ENCODE data around the gene CLUH.

CLUH gene

DNA sequence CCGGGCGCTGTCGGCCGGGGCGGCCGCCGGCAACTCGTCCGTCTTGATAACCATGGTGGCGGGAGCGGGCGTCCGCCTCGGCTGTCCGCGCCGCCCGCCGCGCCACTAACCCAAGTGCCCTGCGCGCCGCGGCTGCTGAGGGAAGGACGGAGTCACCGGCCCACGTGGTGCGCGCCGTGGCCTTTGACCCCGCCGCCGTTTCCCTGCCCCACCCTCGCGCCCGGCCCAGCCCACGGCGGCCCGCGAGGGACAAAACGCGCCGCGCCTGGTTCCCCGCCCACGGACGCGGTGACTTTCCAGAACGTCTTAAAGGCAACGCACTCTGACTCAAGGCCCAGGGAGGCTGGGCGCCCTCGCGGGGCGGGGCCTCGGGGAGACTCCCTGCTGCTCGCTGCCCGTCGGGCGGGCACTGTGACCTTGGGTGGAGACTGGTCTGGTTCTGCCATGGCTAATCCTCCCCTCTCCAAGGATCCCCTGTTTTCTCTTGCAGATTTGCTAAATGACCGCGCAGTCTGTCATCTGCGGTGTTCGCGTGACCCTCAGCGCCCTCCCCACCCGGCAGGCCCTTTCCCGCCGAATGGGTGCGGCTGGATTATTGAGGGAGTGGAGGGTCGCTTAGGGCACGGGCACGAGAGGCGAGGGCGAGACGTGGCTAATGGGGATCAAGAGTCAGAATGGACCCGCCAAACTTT is at the start of gene CLUH:
TSS of gene CLUH (minus strand) at position 157 of the 692 bp plus-strand sequence. CDS start at position 54, 103 bp downstream.
- peak; percentile 95 for DNase-seq (ENCODE audit: low spot score)

- DNase-seq (ENCODE audit: low spot score), result no peak
These were observed 47.3 kb upstream of the CLUH start for GRCh38 chr17:2758870-2759269.

- no peak for DNase-seq (ENCODE audit: low spot score)
These were observed 44.5 kb upstream of the CLUH start for GRCh38 chr17:2755891-2756724.

- DNase-seq (ENCODE audit: low spot score), result no peak
These were observed 39.9 kb upstream of the CLUH start for GRCh38 chr17:2751491-2751890.

- DNase-seq (ENCODE audit: low spot score), result no peak
These were observed 39.2 kb upstream of the CLUH start for GRCh38 chr17:2750721-2751120.

- DNase-seq (ENCODE audit: low spot score), result peak; percentile 17
These were observed 38.2 kb upstream of the CLUH start for GRCh38 chr17:2749784-2750181.

DNA sequence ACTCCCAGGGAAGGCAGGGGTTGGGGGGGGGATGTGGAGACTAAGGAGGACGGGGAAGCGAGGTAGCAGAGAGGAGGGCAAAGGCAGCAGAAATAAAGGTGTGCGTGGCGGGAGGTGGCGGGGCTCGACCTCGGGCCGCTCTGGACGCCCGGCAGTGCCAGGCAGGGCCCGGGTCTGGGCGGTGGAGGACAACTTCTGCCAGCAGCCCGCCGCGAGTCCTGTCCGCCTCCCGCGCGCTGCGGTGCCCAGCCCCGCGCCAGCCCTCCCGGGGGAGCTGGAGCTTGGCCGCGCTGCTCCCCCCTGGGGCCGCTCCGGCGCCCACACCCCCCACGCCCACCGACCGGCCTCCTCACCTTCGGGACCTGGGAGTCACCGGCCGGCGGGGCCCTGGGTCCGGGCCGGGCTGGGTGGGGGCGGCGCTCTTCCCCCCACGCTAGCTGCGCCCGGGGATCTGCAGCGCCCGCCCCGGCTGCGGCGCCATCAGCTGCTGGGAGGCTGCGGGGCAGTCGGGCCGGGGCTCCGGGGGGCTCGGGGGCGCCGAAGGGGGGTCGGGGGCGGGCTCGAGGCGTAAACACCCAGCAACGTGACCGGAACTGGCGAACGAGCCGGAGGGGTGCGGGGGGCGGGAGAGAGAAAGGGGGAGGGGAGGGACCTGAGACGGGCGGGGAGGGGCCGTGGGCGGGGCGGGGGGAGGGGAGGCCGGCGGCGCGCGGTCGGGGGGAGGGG is 37.7 kb upstream of the CLUH start, which contains the start of gene CCDC92B:
TSS of gene CCDC92B (minus strand) at position 595 of the 726 bp plus-strand sequence. CDS start 14,507 bp downstream, outside the sequence.
- DNase-seq (ENCODE audit: low spot score), result no peak

- DNase-seq (ENCODE audit: low spot score), result peak; percentile 59
These were observed 33.9 kb upstream of the CLUH start for GRCh38 chr17:2745317-2746037.

- DNase-seq (ENCODE audit: low spot score), result no peak
These were observed 26.1 kb upstream of the CLUH start for GRCh38 chr17:2737693-2738092.

DNA sequence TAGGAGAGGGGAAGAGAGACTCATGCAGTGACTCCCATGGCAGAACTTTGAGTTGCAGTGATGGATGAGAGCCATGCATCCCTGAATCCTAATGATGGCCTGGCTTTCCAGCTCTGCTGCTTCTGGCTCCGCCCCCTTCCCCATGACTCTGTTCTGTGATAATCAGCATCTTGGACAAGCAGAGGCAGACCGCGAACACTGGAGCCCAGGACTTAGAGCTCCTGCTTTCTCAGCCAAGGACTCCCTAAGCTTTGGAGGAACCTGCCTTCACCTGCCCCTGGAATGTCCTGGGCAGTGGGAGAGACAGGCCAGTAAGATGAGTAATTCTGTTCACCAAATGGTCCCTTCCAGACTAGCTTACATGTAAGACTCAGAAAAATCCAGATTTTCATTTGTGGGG is 25.4 kb upstream of the CLUH start:
- no peak for DNase-seq (ENCODE audit: low spot score)

GRCh38 chr17:2735896-2736295 is 24.3 kb upstream of the CLUH start:
- DNase-seq (ENCODE audit: low spot score), result no peak

DNA sequence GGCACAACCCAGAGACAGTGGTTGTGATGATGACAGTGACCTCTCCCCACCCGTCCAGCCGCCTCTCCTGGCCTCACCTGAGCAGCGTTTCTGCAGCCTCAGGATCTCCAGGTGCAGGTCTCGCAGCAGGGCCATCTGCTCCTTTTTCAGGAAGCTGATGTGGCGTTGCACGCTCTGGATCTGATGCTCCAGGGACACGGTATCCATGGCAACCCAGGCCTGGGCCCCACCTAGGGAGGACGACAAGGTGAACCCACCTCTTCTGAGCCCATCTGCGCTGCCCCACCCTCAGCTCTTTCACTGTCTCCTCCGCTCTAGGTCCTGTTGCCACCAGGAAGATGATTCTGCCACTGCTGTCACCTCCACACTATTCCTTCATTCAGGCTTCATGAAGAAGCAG is 23.4 kb upstream of the CLUH start:
- DNase-seq (ENCODE audit: low spot score), result no peak

- no peak for DNase-seq (ENCODE audit: low spot score)
These were observed 20.2 kb upstream of the CLUH start for GRCh38 chr17:2731807-2732206.

- no peak for DNase-seq (ENCODE audit: low spot score)
These were observed 19.3 kb upstream of the CLUH start for GRCh38 chr17:2730764-2731353.

- DNase-seq (ENCODE audit: low spot score), result no peak
These were observed 13.2 kb upstream of the CLUH start for GRCh38 chr17:2724784-2725164.

- DNase-seq (ENCODE audit: low spot score), result no peak
These were observed 12.6 kb upstream of the CLUH start for GRCh38 chr17:2723997-2724783.

DNA sequence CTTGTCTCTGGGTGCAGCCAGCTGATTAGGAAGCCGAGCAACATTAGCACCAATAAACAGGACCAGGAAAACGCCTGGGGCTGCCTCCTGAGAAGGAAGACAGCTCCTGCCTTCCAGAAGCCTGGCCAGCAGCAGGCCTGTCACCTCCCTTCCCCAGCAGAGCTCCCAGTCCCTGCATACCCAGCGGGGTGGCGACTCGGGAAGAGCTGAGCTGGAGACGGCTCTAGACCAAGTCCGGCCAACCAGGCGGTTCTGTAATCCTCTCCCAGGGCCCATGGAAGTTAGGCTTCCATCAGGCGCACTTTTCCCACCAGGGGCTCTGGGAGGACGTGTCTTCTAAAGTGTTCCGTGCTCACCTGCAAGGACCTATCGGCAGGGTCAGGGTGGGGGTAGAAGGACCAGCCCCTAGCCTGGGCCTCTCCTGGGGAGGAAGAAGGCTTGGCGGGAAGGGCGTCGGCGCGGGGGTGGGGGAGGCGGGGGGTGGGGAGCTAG is 12.0 kb upstream of the CLUH start:
- DNase-seq (ENCODE audit: low spot score), result no peak

DNA sequence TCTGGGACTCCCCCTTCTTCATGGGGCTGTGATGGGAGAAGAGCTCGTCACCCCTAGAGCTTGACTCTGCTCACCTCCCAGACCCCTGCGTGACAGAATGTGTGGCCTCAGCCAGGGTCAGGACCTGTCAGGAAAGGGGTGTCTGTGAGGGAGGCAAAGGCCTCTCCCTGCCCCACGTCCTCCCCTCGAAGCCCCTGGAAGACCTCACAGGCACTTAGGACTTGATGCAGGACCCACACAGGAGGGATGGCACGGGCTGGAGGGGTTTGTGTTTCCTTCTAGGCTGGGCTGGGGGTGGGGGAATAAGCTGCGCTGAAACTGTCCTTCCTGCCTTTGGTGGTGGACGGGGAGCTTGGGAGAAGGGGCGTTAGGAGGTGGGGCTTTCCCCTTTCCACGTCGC is 11.0 kb upstream of the CLUH start:
- DNase-seq (ENCODE audit: low spot score), result no peak

DNA sequence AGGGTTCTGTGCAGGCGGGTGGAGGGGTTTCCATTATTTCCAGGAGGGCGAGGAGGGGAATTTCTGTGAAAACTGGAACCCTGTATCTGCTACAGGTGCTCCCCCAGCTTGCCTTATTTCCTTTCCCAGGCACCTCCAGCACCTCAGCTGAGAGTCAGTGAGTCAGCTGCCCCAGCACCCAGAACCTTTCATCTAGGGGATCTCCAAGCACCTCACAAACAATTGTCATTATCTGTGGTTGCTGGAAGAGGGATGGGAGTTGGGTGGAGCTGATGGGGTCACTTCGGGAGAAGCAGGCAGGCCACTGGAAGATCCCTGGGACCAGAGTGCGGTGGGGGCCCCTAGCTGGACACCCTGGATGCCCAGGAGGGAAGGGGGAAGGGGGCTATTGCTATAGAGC is 10.0 kb upstream of the CLUH start:
- no peak for DNase-seq (ENCODE audit: low spot score)

- no peak for DNase-seq (ENCODE audit: low spot score)
These were observed 8.3 kb upstream of the CLUH start for GRCh38 chr17:2719861-2720260.
